ENCODE results near the gene SOHLH1.

Gene SOHLH1

GRCh38 chr9:135741276-135742219 lies 42.3 kb upstream of the SOHLH1 start:
- Histone ChIP-seq H3K27ac (replicated peaks) (no peak overlapping the region), H3K27me3 (ENCODE audit: insufficient read depth, poor library complexity, severe bottlenecking) (peaks cover 12% of the 10 kb centered on the region), H3K4me3 (replicated peaks; ENCODE audit: insufficient read depth, low read length) (no peak overlapping the region)
- no peak for DNase-seq (ENCODE audit: low read depth in 1 of 2, low spot score in 1 of 2)
- TF ChIP-seq GABPA (IDR thresholded peaks at IDR 0.05; ENCODE audit: low read depth) (no peak), SPI1 (IDR thresholded peaks at IDR 0.05; ENCODE audit: borderline replicate concordance, low read depth) (no peak), POLR2AphosphoS5 (IDR thresholded peaks at IDR 0.05; ENCODE audit: low read depth) (no peak), REST (IDR thresholded peaks at IDR 0.05; ENCODE audit: insufficient replicate concordance, low read depth) (no peak), CTCF (IDR thresholded peaks at IDR 0.05; ENCODE audit: insufficient read depth, low read length) (no peak)

GRCh38 chr9:135739271-135740220 lies 40.3 kb upstream of the SOHLH1 start:
- Histone ChIP-seq H3K27me3 (ENCODE audit: insufficient read depth, poor library complexity, severe bottlenecking) (peaks cover 18% of the 10 kb centered on the region), H3K27ac (replicated peaks) (no peak overlapping the region), H3K4me3 (replicated peaks; ENCODE audit: insufficient read depth, low read length) (no peak overlapping the region)
- no peak for DNase-seq (ENCODE audit: low read depth in 1 of 2, low spot score in 1 of 2)
- TF ChIP-seq REST (IDR thresholded peaks at IDR 0.05; ENCODE audit: insufficient replicate concordance, low read depth) (no peak), CTCF (IDR thresholded peaks at IDR 0.05; ENCODE audit: insufficient read depth, low read length) (no peak), GABPA (IDR thresholded peaks at IDR 0.05; ENCODE audit: low read depth) (no peak), POLR2AphosphoS5 (IDR thresholded peaks at IDR 0.05; ENCODE audit: low read depth) (no peak), SPI1 (IDR thresholded peaks at IDR 0.05; ENCODE audit: borderline replicate concordance, low read depth) (no peak)

GRCh38 chr9:135737840-135738521 lies 38.7 kb upstream of the SOHLH1 start:
- Histone ChIP-seq H3K27me3 (ENCODE audit: insufficient read depth, poor library complexity, severe bottlenecking) (peaks cover 18% of the 10 kb centered on the region), H3K27ac (replicated peaks) (no peak overlapping the region), H3K4me3 (replicated peaks; ENCODE audit: insufficient read depth, low read length) (no peak overlapping the region)
- no peak for DNase-seq (ENCODE audit: low read depth in 1 of 2, low spot score in 1 of 2)
- no peak for TF ChIP-seq POLR2AphosphoS5 (IDR thresholded peaks at IDR 0.05; ENCODE audit: low read depth)
- TF ChIP-seq CTCF (IDR thresholded peaks at IDR 0.05; ENCODE audit: insufficient read depth, low read length): no peak
- no peak for TF ChIP-seq REST (IDR thresholded peaks at IDR 0.05; ENCODE audit: insufficient replicate concordance, low read depth)
- no peak for TF ChIP-seq SPI1 (IDR thresholded peaks at IDR 0.05; ENCODE audit: borderline replicate concordance, low read depth)
- no peak for TF ChIP-seq GABPA (IDR thresholded peaks at IDR 0.05; ENCODE audit: low read depth)
